ENCODE results near the gene LTA. TPM values are rescaled to one million over a fixed set of nuclear protein-coding genes. Genes with fewer than 3 reads are reported as not detected.

Gene LTA
- total and polyA plus RNA-seq, 7 donors, result 0.05 to 0.10 TPM; not detected in 5

DNA sequence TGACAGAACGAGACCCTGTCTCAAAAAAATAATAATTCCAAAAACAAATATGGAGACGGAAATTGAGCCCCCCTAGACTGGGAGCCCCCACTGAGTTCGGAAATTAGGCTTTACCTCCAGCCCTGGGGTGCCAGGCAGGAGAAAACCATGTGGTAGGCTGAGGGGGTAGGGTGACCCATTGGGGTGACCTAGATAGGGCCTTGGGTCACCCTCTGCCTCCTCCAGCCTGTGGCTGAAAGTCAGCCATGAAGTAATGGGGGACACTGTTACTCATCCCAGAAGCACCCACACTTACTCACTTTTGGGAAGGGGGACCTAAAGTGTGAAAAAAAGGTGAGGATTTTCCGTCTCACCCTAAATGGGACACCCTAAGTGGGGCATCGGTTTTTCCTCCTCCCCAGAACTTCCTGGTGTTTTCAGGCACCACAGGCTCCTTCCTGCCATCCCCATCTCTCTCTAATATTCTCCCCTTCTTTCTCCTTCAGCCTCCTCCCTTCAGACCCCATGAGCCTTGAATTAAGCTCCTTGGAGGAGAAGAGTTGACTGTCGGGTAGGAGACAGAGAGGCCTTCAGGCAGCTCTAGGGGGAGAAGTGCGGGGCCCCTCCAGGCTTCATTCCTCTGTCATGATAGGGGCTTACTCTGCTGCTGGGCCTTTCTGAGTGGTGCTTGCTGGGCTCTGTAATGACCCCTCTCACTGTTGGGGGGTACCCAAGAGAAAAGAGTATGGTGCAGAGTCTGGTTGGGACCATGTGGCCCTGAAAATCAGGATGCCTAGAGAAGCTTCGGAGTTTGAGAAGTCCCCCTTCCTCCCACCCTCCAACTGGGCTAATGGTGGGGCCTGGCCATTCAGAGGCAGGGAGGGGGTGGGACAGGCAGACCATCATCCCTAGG, 7.7 kb downstream of the LTA start:
- peak overlapping the region; percentile 89 for H3K4me3 ChIP-seq
- intact Hi-C loops (cut with DNase I), result loop anchor here (2.0 to 5.0 kb wide), 3 partner anchors 17 to 32 kb away; partner anchors contain the start of genes ATP6V1G2 (in 2 of the 2) and NFKBIL1 (in 2 of the 2)
- WGBS, 3 donors, result 91 to 95% (median 95%) methylated on average over 8 of the region's 8 CpGs
- H3K27ac ChIP-seq, result no peak overlapping the region
- TF ChIP-seq, protein P1, sequence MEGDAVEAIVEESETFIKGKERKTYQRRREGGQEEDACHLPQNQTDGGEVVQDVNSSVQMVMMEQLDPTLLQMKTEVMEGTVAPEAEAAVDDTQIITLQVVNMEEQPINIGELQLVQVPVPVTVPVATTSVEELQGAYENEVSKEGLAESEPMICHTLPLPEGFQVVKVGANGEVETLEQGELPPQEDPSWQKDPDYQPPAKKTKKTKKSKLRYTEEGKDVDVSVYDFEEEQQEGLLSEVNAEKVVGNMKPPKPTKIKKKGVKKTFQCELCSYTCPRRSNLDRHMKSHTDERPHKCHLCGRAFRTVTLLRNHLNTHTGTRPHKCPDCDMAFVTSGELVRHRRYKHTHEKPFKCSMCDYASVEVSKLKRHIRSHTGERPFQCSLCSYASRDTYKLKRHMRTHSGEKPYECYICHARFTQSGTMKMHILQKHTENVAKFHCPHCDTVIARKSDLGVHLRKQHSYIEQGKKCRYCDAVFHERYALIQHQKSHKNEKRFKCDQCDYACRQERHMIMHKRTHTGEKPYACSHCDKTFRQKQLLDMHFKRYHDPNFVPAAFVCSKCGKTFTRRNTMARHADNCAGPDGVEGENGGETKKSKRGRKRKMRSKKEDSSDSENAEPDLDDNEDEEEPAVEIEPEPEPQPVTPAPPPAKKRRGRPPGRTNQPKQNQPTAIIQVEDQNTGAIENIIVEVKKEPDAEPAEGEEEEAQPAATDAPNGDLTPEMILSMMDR (IDR thresholded peaks at IDR 0.05), result no peak
- no peak for DNase-seq
- H3K9me3 ChIP-seq, result no peaks in the 10 kb centered on the region
- no peak for ATAC-seq
- H3K27me3 ChIP-seq (ENCODE audit: insufficient read depth in 3 of 3, low read length in 2 of 3), result no peaks in the 10 kb centered on the region
- H3K4me1 ChIP-seq, result no peaks in the 10 kb centered on the region
- H3K36me3 ChIP-seq (ENCODE audit: insufficient read depth in 1 of 2, low read depth in 1 of 2), result no peaks in the 10 kb centered on the region

DNA sequence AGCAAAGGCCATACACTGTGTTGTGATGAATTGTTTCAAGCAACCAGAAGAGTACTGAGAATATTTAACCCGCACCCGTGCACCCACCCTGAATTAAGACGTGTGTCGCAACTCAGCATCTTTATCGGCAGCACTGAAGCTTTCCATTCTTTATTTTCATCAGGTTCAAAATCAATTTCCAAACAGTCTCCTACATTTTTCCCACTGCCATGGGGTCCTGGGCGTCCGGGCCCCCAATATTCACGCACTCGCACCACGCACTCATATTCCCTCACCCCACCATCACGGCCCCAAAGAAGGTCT, 8.3 kb downstream of the LTA start:
- Histone ChIP-seq H3K27me3 (ENCODE audit: insufficient read depth in 3 of 3, low read length in 2 of 3) (no peaks in the 10 kb centered on the region), H3K4me3 (peak overlapping the region; percentile 89), H3K4me1 (no peaks in the 10 kb centered on the region), H3K27ac (peak overlapping the region; percentile 75), H3K9me3 (no peaks in the 10 kb centered on the region), H3K36me3 (ENCODE audit: insufficient read depth in 1 of 2, low read depth in 1 of 2) (no peaks in the 10 kb centered on the region)
- TF ChIP-seq, protein P1 (IDR thresholded peaks at IDR 0.05), result no peak
- ATAC-seq (no peak), DNase-seq (no peak)
- 34 to 41% (median 37%) methylated on average over 11 of the region's 11 CpGs for WGBS, 3 donors
- intact Hi-C loops (cut with DNase I), result loop anchor here (2.0 to 5.0 kb wide), 3 partner anchors 16 to 33 kb away; partner anchors contain the start of genes ATP6V1G2 (in 2 of the 2) and NFKBIL1 (in 2 of the 2)

DNA sequence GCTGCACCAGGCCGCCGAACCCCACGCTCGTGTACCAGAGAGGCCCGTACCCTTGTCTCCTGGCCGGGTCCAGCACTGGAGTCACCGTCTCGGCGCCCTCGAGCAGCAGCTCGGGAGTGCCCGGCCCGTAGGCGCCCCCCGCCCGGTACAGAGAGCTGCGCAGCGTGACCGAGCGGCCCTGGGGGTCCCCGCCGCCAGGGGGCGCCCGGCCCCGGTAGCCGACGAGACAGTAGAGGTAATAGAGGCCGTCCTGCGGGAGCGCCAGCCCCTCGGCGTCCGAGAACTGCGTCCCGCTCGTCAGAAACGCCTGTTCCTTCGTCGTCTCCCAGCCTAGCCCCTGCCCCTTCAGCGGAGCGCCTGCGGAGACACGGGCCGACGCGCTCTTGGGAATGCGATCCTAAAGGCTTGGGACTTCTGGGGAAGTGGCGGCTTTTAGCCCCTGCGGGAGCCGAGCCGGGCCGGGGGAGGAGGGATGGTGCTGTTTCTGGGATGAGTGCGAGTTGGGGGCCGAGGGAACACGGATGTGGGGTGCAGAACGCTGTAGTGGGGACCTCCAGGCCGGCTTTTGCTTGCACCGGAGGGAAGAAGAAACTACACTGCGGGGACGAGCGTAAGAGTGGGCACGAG, 8.8 kb downstream of the LTA start:
- 0 to 1% (median 0%) methylated on average over 49 to 62 of the region's 62 CpGs for WGBS, 3 donors
- intact Hi-C loops (cut with DNase I), result loop anchor here (2.0 to 5.0 kb wide), 3 partner anchors 16 to 34 kb away; partner anchors contain the start of genes ATP6V1G2 (in 2 of the 2) and NFKBIL1 (in 2 of the 2)
- Histone ChIP-seq H3K27me3 (ENCODE audit: insufficient read depth in 3 of 3, low read length in 2 of 3) (no peaks in the 10 kb centered on the region), H3K9me3 (no peaks in the 10 kb centered on the region), H3K27ac (peak overlapping the region; percentile 75), H3K4me3 (peak overlapping the region; percentile 89), H3K36me3 (ENCODE audit: insufficient read depth in 1 of 2, low read depth in 1 of 2) (no peaks in the 10 kb centered on the region), H3K4me1 (no peaks in the 10 kb centered on the region)
- DNase-seq (peak; percentile 91 to 95), ATAC-seq (peak; percentile 98 to 100 (median 99))
- TF ChIP-seq, protein P1 (IDR thresholded peaks at IDR 0.05), result peak; percentile 97

DNA sequence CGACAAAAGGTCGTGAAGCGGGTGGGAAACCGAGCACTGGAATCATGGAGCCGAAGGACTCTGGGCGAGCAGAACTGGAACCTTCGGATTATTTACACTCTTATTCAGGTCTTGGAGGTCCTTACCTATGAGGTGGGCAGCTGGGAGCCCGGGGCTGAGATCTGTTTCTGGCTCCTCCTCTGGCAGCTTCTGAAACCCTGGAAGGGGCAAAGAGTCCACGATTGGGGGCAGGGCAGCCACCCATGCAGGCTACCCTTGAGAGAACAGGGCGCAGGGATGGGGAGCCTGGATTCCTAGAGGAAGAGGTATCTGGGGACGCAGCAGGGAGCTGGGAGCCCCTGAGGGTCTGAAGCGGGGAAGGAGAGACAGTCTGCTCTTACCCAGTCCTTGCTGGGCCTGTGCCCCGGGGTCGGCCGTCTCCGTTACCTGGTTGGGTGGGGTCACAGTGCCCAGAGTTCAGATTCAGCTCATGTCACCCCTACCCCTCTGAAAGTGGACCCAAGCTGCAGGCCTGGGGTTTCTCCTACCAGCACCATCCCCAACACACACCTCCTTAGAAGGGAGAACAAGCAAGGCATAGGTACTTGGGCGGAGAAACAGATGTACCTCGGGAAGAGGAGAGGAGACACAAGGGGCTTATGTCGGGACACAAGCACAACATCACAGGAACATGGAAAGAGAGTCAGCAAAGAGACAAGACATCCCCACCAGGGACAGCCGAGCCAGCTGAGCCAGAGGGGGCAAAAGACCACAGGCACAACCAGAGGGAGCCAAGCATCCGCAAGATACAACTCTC, 9.5 kb downstream of the LTA start:
- Histone ChIP-seq H3K4me1 (no peaks in the 10 kb centered on the region), H3K27me3 (ENCODE audit: insufficient read depth in 3 of 3, low read length in 2 of 3) (no peaks in the 10 kb centered on the region), H3K36me3 (ENCODE audit: insufficient read depth in 1 of 2, low read depth in 1 of 2) (no peaks in the 10 kb centered on the region), H3K4me3 (peak overlapping the region; percentile 89), H3K27ac (peak overlapping the region; percentile 75), H3K9me3 (no peaks in the 10 kb centered on the region)
- DNase-seq (no peak), ATAC-seq (peak; percentile 12 to 55 (median 24))
- intact Hi-C loops (cut with DNase I), result loop anchor here (2.0 to 5.0 kb wide), 3 partner anchors 15 to 34 kb away; partner anchors contain the start of genes ATP6V1G2 (in 2 of the 2) and NFKBIL1 (in 2 of the 2)
- TF ChIP-seq, protein P1 (IDR thresholded peaks at IDR 0.05), result no peak
- WGBS, 3 donors, result 24 to 30% (median 27%) methylated on average over 19 to 21 of the region's 21 CpGs

Data from psoas muscle (tissue), 8 donors.